Endodermal cell (in vitro differentiated cells): ENCODE measurements around the gene ATOH7. TPM values are rescaled to one million over a fixed set of nuclear protein-coding genes. Genes with fewer than 3 reads are reported as not detected.

Experiments used
- DNase-seq: peaks from one replicate; pipeline ENCODE4 v3.0.0-alpha.2; 2017
- H3K27ac ChIP-seq: 2 replicates; pipeline ENCODE4 v1.5.1; 2013; ENCODE audit warnings: mild to moderate bottlenecking, low read depth, low read length, moderate library complexity
- H3K27me3 ChIP-seq: 2 replicates; pipeline ENCODE4 v1.6.1; 2013; ENCODE audit warnings: mild to moderate bottlenecking, low read length, moderate library complexity; ENCODE audit not compliant: insufficient read depth, control insufficient read depth, poor library complexity, severe bottlenecking
- H3K36me3 ChIP-seq: 2 replicates; pipeline ENCODE4 v1.7.0; 2013; ENCODE audit warnings: mild to moderate bottlenecking, low read length, moderate library complexity; ENCODE audit not compliant: control insufficient read depth, insufficient read depth
- H3K4me1 ChIP-seq: one replicate; pipeline ENCODE4 v1.7.0; 2013; ENCODE audit warnings: low read length; ENCODE audit not compliant: control insufficient read depth, insufficient read depth
- H3K4me3 ChIP-seq: 2 replicates; pipeline ENCODE4 v1.5.1; 2013; ENCODE audit warnings: mild to moderate bottlenecking, low read length, moderate library complexity
- H3K9ac ChIP-seq: 2 replicates; pipeline ENCODE4 v1.6.1; 2013; ENCODE audit warnings: mild to moderate bottlenecking, low read length, moderate library complexity; ENCODE audit not compliant: poor library complexity, severe bottlenecking; ENCODE audit errors: extremely low read depth
- H3K9me3 ChIP-seq: 2 replicates; pipeline ENCODE4 v1.6.1; 2013; ENCODE audit warnings: mild to moderate bottlenecking, low read length, moderate library complexity; ENCODE audit not compliant: control insufficient read depth
- H3K27ac Mint-ChIP-seq: 2 replicates; pipeline ENCODE4 v1.8.0; 2020; ENCODE audit warnings: mixed read lengths
- H3K27me3 Mint-ChIP-seq: 2 replicates; pipeline ENCODE4 v1.8.0; 2021; ENCODE audit warnings: mild to moderate bottlenecking, mixed read lengths; ENCODE audit not compliant: insufficient read depth
- H3K36me3 Mint-ChIP-seq: 2 replicates; pipeline ENCODE4 v1.8.0; 2020; ENCODE audit warnings: low read depth, mixed read lengths
- H3K4me1 Mint-ChIP-seq: 2 replicates; pipeline ENCODE4 v1.8.0; 2020; ENCODE audit warnings: mixed read lengths
- H3K4me3 Mint-ChIP-seq: 2 replicates; pipeline ENCODE4 v1.8.0; 2020; ENCODE audit warnings: mild to moderate bottlenecking, moderate library complexity, mixed read lengths
- H3K9me3 Mint-ChIP-seq: 2 replicates; pipeline ENCODE4 v1.8.0; 2020; ENCODE audit warnings: mild to moderate bottlenecking, mixed read lengths
- WGBS, 2 experiments: methylation state at CpG; one replicate each; pipeline versions ENCODE4 v1.1.5 to v1.1.7; 2013; ENCODE audit warnings: missing lambda C conversion rate in 2 of 2, mixed read lengths in 1 of 2; ENCODE audit not compliant: insufficient coverage in 1 of 2, insufficient read length in 1 of 2; 5-methylcytosine and 5-hydroxymethylcytosine counted together
- total RNA-seq, 2 donors: library from RNA; stranded (reverse); fragmentation: NEBNext Ultra II Directional in 1 of 2; extraction: Animal tissue kit (Norgen Biotek cat#: 25700) in 1 of 2; gene quantifications; 2 replicates in 1 of 2; 3 replicates in 1 of 2; pipeline ENCODE4 v1.2.1, GENCODE V29; 2021
- TF ChIP-seq, protein P1 (sequence below): fragments of 200-600 bp; sonication (generic); conservative IDR thresholded peaks from 2 replicates; pipeline ENCODE4 v1.5.0; 2021; ENCODE audit warnings: antibody characterized with exemption, mild to moderate bottlenecking

Gene ATOH7
- total RNA-seq, 2 donors from 2014 or later = 0.35 to 0.46 TPM

DNA sequence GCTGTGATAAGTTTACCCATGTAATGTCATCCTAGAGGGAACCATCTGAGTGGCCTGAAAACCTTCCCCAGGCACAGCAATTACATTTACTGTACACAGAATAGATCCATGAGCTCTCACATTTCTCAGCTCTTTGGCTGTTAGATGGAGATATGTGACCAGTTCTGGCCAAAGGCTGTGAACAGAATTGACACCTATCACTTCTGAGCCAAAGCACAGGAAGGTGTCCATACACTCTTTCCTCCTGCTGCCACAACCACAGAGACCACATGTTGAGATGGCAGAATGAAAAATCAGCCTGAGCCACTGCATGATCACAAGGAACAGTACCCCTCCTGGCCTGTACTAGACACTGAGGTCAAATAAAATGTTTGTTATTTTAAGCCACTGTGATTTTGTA lies 44.3 kb upstream of the ATOH7 start:
- Histone ChIP-seq H3K9me3 (peaks cover 40% of the 10 kb centered on the region), H3K27me3 (no peaks in the 10 kb centered on the region), H3K9ac (no peak overlapping the region), H3K4me3 (no peak overlapping the region), H3K4me1 (peaks cover 2% of the 10 kb centered on the region), H3K36me3 (no peaks in the 10 kb centered on the region), H3K27ac (no peak overlapping the region)
- no peak overlapping the region for H3K4me3 Mint-ChIP-seq
- peaks cover 6% of the 10 kb centered on the region for H3K4me1 Mint-ChIP-seq
- TF ChIP-seq, protein P1, sequence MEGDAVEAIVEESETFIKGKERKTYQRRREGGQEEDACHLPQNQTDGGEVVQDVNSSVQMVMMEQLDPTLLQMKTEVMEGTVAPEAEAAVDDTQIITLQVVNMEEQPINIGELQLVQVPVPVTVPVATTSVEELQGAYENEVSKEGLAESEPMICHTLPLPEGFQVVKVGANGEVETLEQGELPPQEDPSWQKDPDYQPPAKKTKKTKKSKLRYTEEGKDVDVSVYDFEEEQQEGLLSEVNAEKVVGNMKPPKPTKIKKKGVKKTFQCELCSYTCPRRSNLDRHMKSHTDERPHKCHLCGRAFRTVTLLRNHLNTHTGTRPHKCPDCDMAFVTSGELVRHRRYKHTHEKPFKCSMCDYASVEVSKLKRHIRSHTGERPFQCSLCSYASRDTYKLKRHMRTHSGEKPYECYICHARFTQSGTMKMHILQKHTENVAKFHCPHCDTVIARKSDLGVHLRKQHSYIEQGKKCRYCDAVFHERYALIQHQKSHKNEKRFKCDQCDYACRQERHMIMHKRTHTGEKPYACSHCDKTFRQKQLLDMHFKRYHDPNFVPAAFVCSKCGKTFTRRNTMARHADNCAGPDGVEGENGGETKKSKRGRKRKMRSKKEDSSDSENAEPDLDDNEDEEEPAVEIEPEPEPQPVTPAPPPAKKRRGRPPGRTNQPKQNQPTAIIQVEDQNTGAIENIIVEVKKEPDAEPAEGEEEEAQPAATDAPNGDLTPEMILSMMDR = no peak
- no peak overlapping the region for H3K27ac Mint-ChIP-seq
- H3K9me3 Mint-ChIP-seq = peaks cover 55% of the 10 kb centered on the region
- peaks cover 3% of the 10 kb centered on the region for H3K27me3 Mint-ChIP-seq
- no peak for DNase-seq
- H3K36me3 Mint-ChIP-seq = peaks cover 19% of the 10 kb centered on the region

DNA sequence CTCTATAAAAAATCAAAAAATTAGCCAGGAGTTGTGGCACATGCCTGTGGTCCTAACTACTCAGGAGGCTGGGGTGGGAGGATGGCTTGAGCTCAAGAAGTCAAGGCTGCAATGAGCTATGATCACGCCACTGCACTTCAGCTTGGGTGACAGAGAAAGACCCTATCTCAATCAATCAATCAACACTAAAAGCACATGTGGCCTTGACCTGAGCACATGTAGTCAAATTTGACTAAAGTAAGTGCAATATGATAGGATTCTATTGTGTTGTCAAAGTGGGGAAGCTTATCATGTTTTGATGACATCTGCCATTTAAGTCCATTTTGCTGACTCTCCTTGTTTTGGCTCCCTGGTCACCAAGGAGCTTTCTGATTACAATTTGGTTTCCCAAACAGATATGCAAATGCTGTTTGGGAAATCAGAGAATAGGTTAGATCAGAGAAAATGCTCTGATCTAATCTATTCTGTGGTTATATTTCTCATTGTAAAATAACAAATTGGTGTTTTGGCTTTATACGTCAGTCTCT lies 43.8 kb upstream of the ATOH7 start:
- Mint-ChIP-seq H3K9me3 (peaks cover 53% of the 10 kb centered on the region), H3K36me3 (peaks cover 19% of the 10 kb centered on the region), H3K27me3 (peaks cover 3% of the 10 kb centered on the region), H3K4me3 (no peak overlapping the region), H3K27ac (no peak overlapping the region), H3K4me1 (peaks cover 12% of the 10 kb centered on the region)
- WGBS, 2 experiments = 80 to 98% methylated on average over 1 to 2 of the region's 2 CpGs
- TF ChIP-seq, protein P1 = no peak
- peaks cover 40% of the 10 kb centered on the region for H3K9me3 ChIP-seq
- no peak for DNase-seq
- H3K9ac ChIP-seq = no peak overlapping the region
- no peaks in the 10 kb centered on the region for H3K36me3 ChIP-seq
- H3K27ac ChIP-seq = no peak overlapping the region
- no peak overlapping the region for H3K4me3 ChIP-seq
- H3K4me1 ChIP-seq = peaks cover 2% of the 10 kb centered on the region
- no peaks in the 10 kb centered on the region for H3K27me3 ChIP-seq

DNA sequence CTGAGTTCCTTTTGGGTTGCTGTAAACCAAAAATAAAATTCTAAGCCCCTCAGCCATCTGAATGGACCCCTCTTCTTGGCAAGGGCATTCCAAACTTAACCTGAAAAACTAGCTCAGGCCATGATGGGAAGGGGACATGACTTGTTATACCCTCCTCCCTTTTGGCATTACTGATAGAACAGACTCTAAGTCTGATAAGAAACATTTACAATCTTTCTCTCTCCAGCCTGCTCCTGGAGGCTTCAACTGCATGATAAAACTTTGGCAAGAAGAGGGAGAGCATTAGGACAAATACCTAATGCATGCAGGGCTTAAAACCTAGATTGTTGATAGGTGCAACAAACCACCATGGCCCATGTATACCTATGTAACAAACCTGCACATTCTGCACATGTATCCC lies 40.9 kb upstream of the ATOH7 start:
- no peak for DNase-seq

More for the DNA sequence above, 40.9 kb upstream of the ATOH7 start:
- H3K36me3 Mint-ChIP-seq = peaks cover 7% of the 10 kb centered on the region
- Histone ChIP-seq H3K27me3 (peaks cover 6% of the 10 kb centered on the region), H3K4me1 (peaks cover 2% of the 10 kb centered on the region), H3K9me3 (peaks cover 31% of the 10 kb centered on the region), H3K36me3 (no peaks in the 10 kb centered on the region), H3K9ac (no peak overlapping the region), H3K4me3 (no peak overlapping the region), H3K27ac (no peak overlapping the region)
- TF ChIP-seq, protein P1 = no peak
- peaks cover 28% of the 10 kb centered on the region for H3K9me3 Mint-ChIP-seq
- peaks cover 8% of the 10 kb centered on the region for H3K27me3 Mint-ChIP-seq
- H3K4me1 Mint-ChIP-seq = peaks cover 13% of the 10 kb centered on the region
- H3K4me3 Mint-ChIP-seq = no peak overlapping the region
- H3K27ac Mint-ChIP-seq = no peak overlapping the region
